Uterus (tissue), 2 donors: ENCODE data around the gene FRRS1.

Experiments used
- POLR2A ChIP-seq, 2 donors: fragments of 450-650 bp; IDR thresholded peaks; one replicate each; pipeline ENCODE4 v1.6.1; 2016; ENCODE audit warnings: antibody characterized with exemption in 2 of 2, mild to moderate bottlenecking in 1 of 2, moderate library complexity in 1 of 2
- TF ChIP-seq, protein P1 (sequence below), 4 experiments: fragments of 200-600 bp in 2 of 4; fragments of 450-650 bp in 2 of 4; sonication (generic) in 2 of 4; IDR thresholded peaks; one replicate each; pipeline ENCODE4 v1.5.1; 2016 to 2019; ENCODE audit warnings: antibody characterized with exemption in 4 of 4, mild to moderate bottlenecking in 2 of 4, moderate library complexity in 1 of 4

GRCh38 chr1:99776120-99776519, 9.7 kb upstream of the FRRS1 start:
- TF ChIP-seq, protein P1, sequence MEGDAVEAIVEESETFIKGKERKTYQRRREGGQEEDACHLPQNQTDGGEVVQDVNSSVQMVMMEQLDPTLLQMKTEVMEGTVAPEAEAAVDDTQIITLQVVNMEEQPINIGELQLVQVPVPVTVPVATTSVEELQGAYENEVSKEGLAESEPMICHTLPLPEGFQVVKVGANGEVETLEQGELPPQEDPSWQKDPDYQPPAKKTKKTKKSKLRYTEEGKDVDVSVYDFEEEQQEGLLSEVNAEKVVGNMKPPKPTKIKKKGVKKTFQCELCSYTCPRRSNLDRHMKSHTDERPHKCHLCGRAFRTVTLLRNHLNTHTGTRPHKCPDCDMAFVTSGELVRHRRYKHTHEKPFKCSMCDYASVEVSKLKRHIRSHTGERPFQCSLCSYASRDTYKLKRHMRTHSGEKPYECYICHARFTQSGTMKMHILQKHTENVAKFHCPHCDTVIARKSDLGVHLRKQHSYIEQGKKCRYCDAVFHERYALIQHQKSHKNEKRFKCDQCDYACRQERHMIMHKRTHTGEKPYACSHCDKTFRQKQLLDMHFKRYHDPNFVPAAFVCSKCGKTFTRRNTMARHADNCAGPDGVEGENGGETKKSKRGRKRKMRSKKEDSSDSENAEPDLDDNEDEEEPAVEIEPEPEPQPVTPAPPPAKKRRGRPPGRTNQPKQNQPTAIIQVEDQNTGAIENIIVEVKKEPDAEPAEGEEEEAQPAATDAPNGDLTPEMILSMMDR (IDR thresholded peaks at IDR 0.05) = no peak
- TF ChIP-seq POLR2A (IDR thresholded peaks at IDR 0.05) = no peak
